HepG2 (cell line): ENCODE data around the gene SIX5. TPM values are rescaled to one million over a fixed set of nuclear protein-coding genes. Genes with fewer than 3 reads are reported as not detected.

Source experiments
- BORCS8-MEF2B ChIP-seq: sonication (generic); formaldehyde crosslinking; IDR thresholded peaks from 2 replicates; pipeline ENCODE4 v1.8.0; 2022; ENCODE audit warnings: mild to moderate bottlenecking, missing genetic modification reagents
- CBX5 ChIP-seq: sonication (generic); formaldehyde crosslinking; IDR thresholded peaks from 2 replicates; pipeline ENCODE4 v1.4.0; 2020; ENCODE audit warnings: missing genetic modification reagents, borderline replicate concordance
- ETV6 ChIP-seq: sonication (generic); formaldehyde crosslinking; conservative IDR thresholded peaks from 2 replicates; pipeline ENCODE4 v1.4.0; 2020; ENCODE audit warnings: missing genetic modification reagents
- FLYWCH1 ChIP-seq: sonication (generic); formaldehyde crosslinking; IDR thresholded peaks from 2 replicates; pipeline ENCODE4 v1.8.1; 2023; ENCODE audit warnings: mild to moderate bottlenecking, missing genetic modification reagents
- KAT8 ChIP-seq: IDR thresholded peaks from 2 replicates; pipeline ENCODE4 v1.6.1; 2016; ENCODE audit warnings: missing genetic modification reagents, missing compliant biosample characterization
- KDM5A ChIP-seq: fragments of 200-600 bp; sonication (generic); IDR thresholded peaks from 2 replicates; pipeline ENCODE4 v1.7.0; 2018; ENCODE audit warnings: antibody characterized with exemption, mild to moderate bottlenecking, low read length, borderline replicate concordance
- PHF5A ChIP-seq: IDR thresholded peaks from one replicate; pipeline ENCODE4 v1.6.1; 2018; ENCODE audit warnings: low read depth, missing genetic modification reagents; ENCODE audit not compliant: unreplicated experiment
- SALL2 ChIP-seq: sonication (generic); formaldehyde crosslinking; IDR thresholded peaks from 2 replicates; pipeline ENCODE4 v1.8.1; 2023; ENCODE audit warnings: mild to moderate bottlenecking, missing genetic modification reagents, inconsistent platforms
- WIZ ChIP-seq: sonication (generic); formaldehyde crosslinking; IDR thresholded peaks from 2 replicates; pipeline ENCODE4 v1.5.1; 2020; ENCODE audit warnings: mild to moderate bottlenecking, missing genetic modification reagents
- XRCC5 ChIP-seq: fragments of 200-400 bp; formaldehyde crosslinking; optimal IDR thresholded peaks from 2 replicates; pipeline ENCODE3; 2017; ENCODE audit warnings: mild to moderate bottlenecking, low read length
- ZBTB8A ChIP-seq: sonication (generic); formaldehyde crosslinking; IDR thresholded peaks from 2 replicates; pipeline ENCODE4 v1.4.0; 2020; ENCODE audit warnings: mild to moderate bottlenecking, low read depth, missing genetic modification reagents, borderline replicate concordance
- ZNF703 ChIP-seq: sonication (generic); formaldehyde crosslinking; IDR thresholded peaks from 2 replicates; pipeline ENCODE4 v1.5.1; 2020; ENCODE audit warnings: missing genetic modification reagents, mild to moderate bottlenecking, moderate library complexity, borderline replicate concordance
- polyA plus RNA-seq, 8 experiments: library from polyadenylated mRNA; depleted of rRNA in 3 of 8; stranded (reverse) in 7 of 8; unstranded in 1 of 8; fragments of >200 nt; fragmentation: Illumina TruSeq in 4 of 8; extraction: Trizol in 4 of 8; gene quantifications; 2 replicates each; pipeline versions ENCODE4 v1.2.1 to v1.2.3, GENCODE V29; 2011 to 2016; ENCODE audit warnings: low read depth in 4 of 8, missing spikeins in 1 of 8, mixed read lengths in 1 of 8; ENCODE audit not compliant: insufficient read depth in 1 of 8
- total RNA-seq, 5 experiments: library from RNA; depleted of rRNA; stranded (reverse); fragments of >200 nt; fragmentation: Illumina TruSeq; extraction: Trizol; gene quantifications; 2 replicates each; pipeline ENCODE4 v1.2.3, GENCODE V29; 2016; ENCODE audit warnings: low read depth in 1 of 5
- TF ChIP-seq, protein P1 (sequence below): sonication (generic); formaldehyde crosslinking; IDR thresholded peaks from 2 replicates; pipeline ENCODE4 v1.8.1; 2022; ENCODE audit warnings: mild to moderate bottlenecking, missing genetic modification reagents
- TF ChIP-seq, protein P2 (sequence below): sonication (generic); formaldehyde crosslinking; IDR thresholded peaks from 2 replicates; pipeline ENCODE4 v1.9.0; 2021; ENCODE audit warnings: mild to moderate bottlenecking, missing genetic modification reagents
- TF ChIP-seq, protein P3 (sequence below): sonication (generic); formaldehyde crosslinking; IDR thresholded peaks from 2 replicates; pipeline ENCODE4 v1.4.0; 2020; ENCODE audit warnings: mild to moderate bottlenecking, missing genetic modification reagents
- TF ChIP-seq, protein P4 (sequence below): sonication (generic); formaldehyde crosslinking; IDR thresholded peaks from 2 replicates; pipeline ENCODE4 v1.5.0; 2020; ENCODE audit warnings: mild to moderate bottlenecking, missing genetic modification reagents

The SIX5 gene
- total and polyA plus RNA-seq, 2 of the 13 experiments (the other 11 are each of a cell fraction or from before 2014, with no cell fraction given) = 7.7 to 10.5 TPM

DNA sequence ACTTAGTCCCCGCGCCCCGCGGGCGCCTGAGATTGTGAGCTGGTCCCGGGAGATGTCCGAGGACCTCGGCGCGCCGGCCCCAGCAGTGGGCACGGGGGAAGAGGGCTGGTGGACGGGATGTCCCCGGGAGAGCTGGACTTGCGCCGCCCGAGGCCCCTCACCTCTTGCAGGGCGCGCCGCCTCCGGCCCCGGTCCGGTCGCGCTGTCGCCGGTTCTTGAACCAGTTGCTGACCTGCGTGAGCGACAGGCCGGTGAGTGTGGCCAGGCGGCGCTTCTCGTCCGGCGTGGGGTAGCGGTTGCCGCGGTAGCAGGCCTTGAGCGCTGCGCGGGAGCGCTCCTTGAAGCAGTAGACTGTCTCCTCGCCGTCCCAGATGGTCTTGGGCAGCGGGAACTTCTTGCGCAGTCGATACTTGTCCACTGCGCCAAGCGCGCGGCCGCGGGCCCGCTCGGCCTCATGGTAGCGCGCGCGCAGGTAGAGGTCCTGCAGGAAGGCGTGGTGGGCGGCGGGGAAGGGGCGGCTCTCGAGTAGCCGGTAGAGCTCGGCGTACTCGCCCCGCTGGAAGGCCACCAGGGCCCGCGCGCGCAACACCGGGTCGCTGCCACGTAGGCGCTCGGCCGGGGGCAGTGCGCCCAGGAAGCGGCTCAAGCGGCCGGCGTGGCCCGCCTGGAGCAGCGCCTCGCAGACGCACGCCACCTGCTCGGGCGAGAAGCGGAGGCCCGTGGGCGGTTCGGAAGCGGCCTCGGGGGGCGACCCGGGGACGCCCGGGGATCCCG is 984 bp downstream of the SIX5 start (continued):
- TF ChIP-seq, protein P1, sequence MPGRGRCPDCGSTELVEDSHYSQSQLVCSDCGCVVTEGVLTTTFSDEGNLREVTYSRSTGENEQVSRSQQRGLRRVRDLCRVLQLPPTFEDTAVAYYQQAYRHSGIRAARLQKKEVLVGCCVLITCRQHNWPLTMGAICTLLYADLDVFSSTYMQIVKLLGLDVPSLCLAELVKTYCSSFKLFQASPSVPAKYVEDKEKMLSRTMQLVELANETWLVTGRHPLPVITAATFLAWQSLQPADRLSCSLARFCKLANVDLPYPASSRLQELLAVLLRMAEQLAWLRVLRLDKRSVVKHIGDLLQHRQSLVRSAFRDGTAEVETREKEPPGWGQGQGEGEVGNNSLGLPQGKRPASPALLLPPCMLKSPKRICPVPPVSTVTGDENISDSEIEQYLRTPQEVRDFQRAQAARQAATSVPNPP (CRISPR knock-in tag) = no peak
- TF ChIP-seq ZNF703 (CRISPR knock-in tag) (0 out of 2 replicates have a peak, but pooled peaks have one; percentile 70), ZBTB8A (CRISPR knock-in tag) (no peak), XRCC5 (no peak), KDM5A (no peak), CBX5 (no peak), KAT8 (CRISPR knock-in tag) (no peak), PHF5A (no peak), WIZ (CRISPR knock-in tag) (no peak), SALL2 (CRISPR knock-in tag) (no peak; the same call in 1 of the 2 replicates), FLYWCH1 (CRISPR knock-in tag) (no peak), BORCS8-MEF2B (peak; percentile 54; the same call in 1 of the 2 replicates), ETV6 (CRISPR knock-in tag) (no peak)
- TF ChIP-seq, protein P2, sequence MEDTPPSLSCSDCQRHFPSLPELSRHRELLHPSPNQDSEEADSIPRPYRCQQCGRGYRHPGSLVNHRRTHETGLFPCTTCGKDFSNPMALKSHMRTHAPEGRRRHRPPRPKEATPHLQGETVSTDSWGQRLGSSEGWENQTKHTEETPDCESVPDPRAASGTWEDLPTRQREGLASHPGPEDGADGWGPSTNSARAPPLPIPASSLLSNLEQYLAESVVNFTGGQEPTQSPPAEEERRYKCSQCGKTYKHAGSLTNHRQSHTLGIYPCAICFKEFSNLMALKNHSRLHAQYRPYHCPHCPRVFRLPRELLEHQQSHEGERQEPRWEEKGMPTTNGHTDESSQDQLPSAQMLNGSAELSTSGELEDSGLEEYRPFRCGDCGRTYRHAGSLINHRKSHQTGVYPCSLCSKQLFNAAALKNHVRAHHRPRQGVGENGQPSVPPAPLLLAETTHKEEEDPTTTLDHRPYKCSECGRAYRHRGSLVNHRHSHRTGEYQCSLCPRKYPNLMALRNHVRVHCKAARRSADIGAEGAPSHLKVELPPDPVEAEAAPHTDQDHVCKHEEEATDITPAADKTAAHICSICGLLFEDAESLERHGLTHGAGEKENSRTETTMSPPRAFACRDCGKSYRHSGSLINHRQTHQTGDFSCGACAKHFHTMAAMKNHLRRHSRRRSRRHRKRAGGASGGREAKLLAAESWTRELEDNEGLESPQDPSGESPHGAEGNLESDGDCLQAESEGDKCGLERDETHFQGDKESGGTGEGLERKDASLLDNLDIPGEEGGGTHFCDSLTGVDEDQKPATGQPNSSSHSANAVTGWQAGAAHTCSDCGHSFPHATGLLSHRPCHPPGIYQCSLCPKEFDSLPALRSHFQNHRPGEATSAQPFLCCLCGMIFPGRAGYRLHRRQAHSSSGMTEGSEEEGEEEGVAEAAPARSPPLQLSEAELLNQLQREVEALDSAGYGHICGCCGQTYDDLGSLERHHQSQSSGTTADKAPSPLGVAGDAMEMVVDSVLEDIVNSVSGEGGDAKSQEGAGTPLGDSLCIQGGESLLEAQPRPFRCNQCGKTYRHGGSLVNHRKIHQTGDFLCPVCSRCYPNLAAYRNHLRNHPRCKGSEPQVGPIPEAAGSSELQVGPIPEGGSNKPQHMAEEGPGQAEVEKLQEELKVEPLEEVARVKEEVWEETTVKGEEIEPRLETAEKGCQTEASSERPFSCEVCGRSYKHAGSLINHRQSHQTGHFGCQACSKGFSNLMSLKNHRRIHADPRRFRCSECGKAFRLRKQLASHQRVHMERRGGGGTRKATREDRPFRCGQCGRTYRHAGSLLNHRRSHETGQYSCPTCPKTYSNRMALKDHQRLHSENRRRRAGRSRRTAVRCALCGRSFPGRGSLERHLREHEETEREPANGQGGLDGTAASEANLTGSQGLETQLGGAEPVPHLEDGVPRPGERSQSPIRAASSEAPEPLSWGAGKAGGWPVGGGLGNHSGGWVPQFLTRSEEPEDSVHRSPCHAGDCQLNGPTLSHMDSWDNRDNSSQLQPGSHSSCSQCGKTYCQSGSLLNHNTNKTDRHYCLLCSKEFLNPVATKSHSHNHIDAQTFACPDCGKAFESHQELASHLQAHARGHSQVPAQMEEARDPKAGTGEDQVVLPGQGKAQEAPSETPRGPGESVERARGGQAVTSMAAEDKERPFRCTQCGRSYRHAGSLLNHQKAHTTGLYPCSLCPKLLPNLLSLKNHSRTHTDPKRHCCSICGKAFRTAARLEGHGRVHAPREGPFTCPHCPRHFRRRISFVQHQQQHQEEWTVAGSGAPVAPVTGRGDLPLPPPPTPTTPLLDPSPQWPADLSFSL = no peak; the same call in 1 of the 2 replicates
- TF ChIP-seq, protein P3, sequence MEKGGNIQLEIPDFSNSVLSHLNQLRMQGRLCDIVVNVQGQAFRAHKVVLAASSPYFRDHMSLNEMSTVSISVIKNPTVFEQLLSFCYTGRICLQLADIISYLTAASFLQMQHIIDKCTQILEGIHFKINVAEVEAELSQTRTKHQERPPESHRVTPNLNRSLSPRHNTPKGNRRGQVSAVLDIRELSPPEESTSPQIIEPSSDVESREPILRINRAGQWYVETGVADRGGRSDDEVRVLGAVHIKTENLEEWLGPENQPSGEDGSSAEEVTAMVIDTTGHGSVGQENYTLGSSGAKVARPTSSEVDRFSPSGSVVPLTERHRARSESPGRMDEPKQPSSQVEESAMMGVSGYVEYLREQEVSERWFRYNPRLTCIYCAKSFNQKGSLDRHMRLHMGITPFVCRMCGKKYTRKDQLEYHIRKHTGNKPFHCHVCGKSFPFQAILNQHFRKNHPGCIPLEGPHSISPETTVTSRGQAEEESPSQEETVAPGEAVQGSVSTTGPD (CRISPR knock-in tag) = no peak
- TF ChIP-seq, protein P4, sequence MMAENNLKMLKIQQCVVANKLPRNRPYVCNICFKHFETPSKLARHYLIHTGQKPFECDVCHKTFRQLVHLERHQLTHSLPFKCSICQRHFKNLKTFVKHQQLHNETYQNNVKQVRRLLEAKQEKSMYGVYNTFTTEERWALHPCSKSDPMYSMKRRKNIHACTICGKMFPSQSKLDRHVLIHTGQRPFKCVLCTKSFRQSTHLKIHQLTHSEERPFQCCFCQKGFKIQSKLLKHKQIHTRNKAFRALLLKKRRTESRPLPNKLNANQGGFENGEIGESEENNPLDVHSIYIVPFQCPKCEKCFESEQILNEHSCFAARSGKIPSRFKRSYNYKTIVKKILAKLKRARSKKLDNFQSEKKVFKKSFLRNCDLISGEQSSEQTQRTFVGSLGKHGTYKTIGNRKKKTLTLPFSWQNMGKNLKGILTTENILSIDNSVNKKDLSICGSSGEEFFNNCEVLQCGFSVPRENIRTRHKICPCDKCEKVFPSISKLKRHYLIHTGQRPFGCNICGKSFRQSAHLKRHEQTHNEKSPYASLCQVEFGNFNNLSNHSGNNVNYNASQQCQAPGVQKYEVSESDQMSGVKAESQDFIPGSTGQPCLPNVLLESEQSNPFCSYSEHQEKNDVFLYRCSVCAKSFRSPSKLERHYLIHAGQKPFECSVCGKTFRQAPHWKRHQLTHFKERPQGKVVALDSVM (CRISPR knock-in tag) = 0 out of 2 replicates have a peak, but pooled peaks have one; percentile 18
